PC-3 (cell line): ENCODE results near the gene ZNF326. TPM values are rescaled to one million over a fixed set of nuclear protein-coding genes. Genes with fewer than 3 reads are reported as not detected.
"Not testable (repeated sequence)": the region's sequence is repeated elsewhere in the genome, so short reads cannot be mapped to it uniquely, and the experiment has no call there.

Experiments used
- ATAC-seq: fragments of 200-7000 bp; cut with Tn5 transposase; 2 replicates; pipeline ENCODE4 v1.9.1; 2020; ENCODE audit warnings: mild to moderate bottlenecking, moderate library complexity
- BruUV-seq: library from RNA; stranded (reverse); fragments of 400-500 nt; replicated peaks from 2 replicates; lab custom pipeline; 2021; lab: Mats Ljungman, UMichigan
- CTCF ChIA-PET: fragments of 300-600 bp; sonication (Branson Sonifier 250); formaldehyde crosslinking; loops from one replicate; lab custom pipeline; 2022; ENCODE audit warnings: antibody characterized with exemption; lab: Charles Lee
- POLR2A ChIA-PET: fragments of 300-600 bp; sonication (Branson Sonifier 250); formaldehyde crosslinking; loops from one replicate; lab custom pipeline; 2022; ENCODE audit warnings: antibody characterized with exemption; ENCODE audit not compliant: unreplicated experiment; lab: Charles Lee
- DNase-seq: peaks from one replicate; pipeline ENCODE4 v3.0.0-alpha.2; 2015
- H2AFZ ChIP-seq: fragments of 300-600 bp; sonication (generic); 2 replicates; pipeline ENCODE4 v1.6.0; 2016; ENCODE audit warnings: antibody characterized with exemption, low read length
- H3F3A ChIP-seq: fragments of 300-600 bp; sonication (generic); one replicate; pipeline ENCODE4 v1.6.0; 2017; ENCODE audit warnings: antibody characterized with exemption, low read length, control low read depth, mild to moderate bottlenecking; ENCODE audit not compliant: unreplicated experiment
- H3K27ac ChIP-seq: fragments of 300-600 bp; sonication (generic); 2 replicates; pipeline ENCODE4 v1.5.1; 2016; ENCODE audit warnings: mild to moderate bottlenecking, low read length
- H3K27me3 ChIP-seq: fragments of 300-600 bp; sonication (generic); 2 replicates; pipeline ENCODE4 v1.6.1; 2016; ENCODE audit warnings: low read length, mixed read lengths
- H3K36me3 ChIP-seq: fragments of 300-600 bp; sonication (generic); 2 replicates; pipeline ENCODE4 v1.6.1; 2016; ENCODE audit warnings: low read depth, mixed run types, low read length, mixed read lengths
- H3K4me1 ChIP-seq: fragments of 300-600 bp; sonication (generic); 2 replicates; pipeline ENCODE4 v1.5.1; 2016; ENCODE audit warnings: low read length; ENCODE audit not compliant: insufficient read depth
- H3K4me2 ChIP-seq: fragments of 300-600 bp; sonication (generic); 2 replicates; pipeline ENCODE4 v1.6.0; 2016; ENCODE audit warnings: low read length
- H3K4me3 ChIP-seq: fragments of 300-600 bp; sonication (generic); 2 replicates; pipeline ENCODE4 v1.5.1; 2016; ENCODE audit warnings: mild to moderate bottlenecking, low read length, mixed read lengths
- H3K79me2 ChIP-seq: fragments of 300-600 bp; sonication (generic); 2 replicates; pipeline ENCODE4 v1.6.1; 2017; ENCODE audit warnings: low read length, mixed read lengths
- H3K9ac ChIP-seq: fragments of 300-600 bp; sonication (generic); 2 replicates; pipeline ENCODE4 v1.6.0; 2016; ENCODE audit warnings: mild to moderate bottlenecking, low read length
- H3K9me2 ChIP-seq: fragments of 300-600 bp; sonication (generic); replicated peaks from 2 replicates; pipeline ENCODE4 v1.6.1; 2016; ENCODE audit warnings: mixed run types, low read length, mixed read lengths
- H3K9me3 ChIP-seq: fragments of 300-600 bp; sonication (generic); 2 replicates; pipeline ENCODE4 v1.6.1; 2016; ENCODE audit warnings: low read length, mixed read lengths
- H4K20me1 ChIP-seq: fragments of 300-600 bp; sonication (generic); 2 replicates; pipeline ENCODE4 v1.6.1; 2016; ENCODE audit warnings: low read length, mixed read lengths
- CTCF ChIP-seq: fragments of 300-600 bp; sonication (generic); conservative IDR thresholded peaks from 2 replicates; pipeline ENCODE4 v1.5.1; 2017; ENCODE audit warnings: antibody characterized with exemption, low read depth, mild to moderate bottlenecking, low read length
- EZH2 ChIP-seq: fragments of 300-600 bp; sonication (generic); IDR thresholded peaks from one replicate; pipeline ENCODE4 v1.6.1; 2017; ENCODE audit warnings: antibody characterized with exemption, mild to moderate bottlenecking, low read length; ENCODE audit not compliant: unreplicated experiment
- EZH2phosphoT487 ChIP-seq: fragments of 300-600 bp; sonication (generic); IDR thresholded peaks from 2 replicates; pipeline ENCODE4 v1.6.1; 2018; ENCODE audit warnings: mild to moderate bottlenecking, antibody characterized with exemption, low read length, borderline replicate concordance
- intact Hi-C: fragments of 100-400 bp; cut with micrococcal nuclease; formaldehyde crosslinking; loops from 2 replicates; pipeline ENCODE4 v1.9.0; 2023
- total RNA-seq: library from RNA; depleted of rRNA; stranded (reverse); fragments of >200 nt; gene quantifications from 2 replicates; pipeline ENCODE4 v1.2.3, GENCODE V29; 2014

ZNF326 gene
- total RNA-seq, 1 experiment from 2014 or later: 7.2 TPM

GRCh38 chr1:90045853-90046563 lies 51.1 kb downstream of the ZNF326 start:
- no peaks in the 10 kb centered on the region for H3K9me2 ChIP-seq
- H3K4me1 ChIP-seq: no peaks in the 10 kb centered on the region
- H3K27me3 ChIP-seq: peaks cover 18% of the 10 kb centered on the region
- H3K4me3 ChIP-seq: no peak overlapping the region
- H2AFZ ChIP-seq: no peak overlapping the region
- H3K9ac ChIP-seq: no peak overlapping the region
- BruUV-seq: no TSS peak
- no peak overlapping the region for H3K27ac ChIP-seq
- TF ChIP-seq EZH2phosphoT487: no peak
- TF ChIP-seq CTCF: peak; percentile 73
- TF ChIP-seq EZH2: no peak
- ATAC-seq: peak; percentile 77
- ChIA-PET POLR2A (no interaction called here), CTCF (no interaction called here)
- H3K9me3 ChIP-seq: no peaks in the 10 kb centered on the region
- H3F3A ChIP-seq: no peaks in the 10 kb centered on the region
- no peaks in the 10 kb centered on the region for H3K36me3 ChIP-seq
- H3K4me2 ChIP-seq: no peak overlapping the region
- peak; percentile 50 for DNase-seq
- intact Hi-C loops: loop anchor here (2.0 to 5.0 kb wide), 2 partner anchors 1233 to 1356 kb away; partner anchors contain the start of gene HFM1
- no peaks in the 10 kb centered on the region for H3K79me2 ChIP-seq
- no peaks in the 10 kb centered on the region for H4K20me1 ChIP-seq

GRCh38 chr1:90046635-90047034 lies 51.7 kb downstream of the ZNF326 start:
- intact Hi-C loops: loop anchor here (2.0 to 5.0 kb wide), 2 partner anchors 1232 to 1356 kb away; partner anchors contain the start of gene HFM1
- no peaks in the 10 kb centered on the region for H3K79me2 ChIP-seq
- ChIA-PET CTCF (no interaction called here), POLR2A (no interaction called here)
- no peaks in the 10 kb centered on the region for H4K20me1 ChIP-seq
- H3K9me3 ChIP-seq: no peaks in the 10 kb centered on the region
- H3K27me3 ChIP-seq: peaks cover 24% of the 10 kb centered on the region
- H3K4me2 ChIP-seq: no peak overlapping the region
- H3K9ac ChIP-seq: no peak overlapping the region
- H3K4me3 ChIP-seq: no peak overlapping the region
- H3F3A ChIP-seq: no peaks in the 10 kb centered on the region
- no peaks in the 10 kb centered on the region for H3K36me3 ChIP-seq
- ATAC-seq: no peak
- TF ChIP-seq CTCF (no peak), EZH2 (no peak), EZH2phosphoT487 (no peak)
- H3K4me1 ChIP-seq: no peaks in the 10 kb centered on the region
- H2AFZ ChIP-seq: no peak overlapping the region
- no peak overlapping the region for H3K27ac ChIP-seq
- DNase-seq: no peak
- H3K9me2 ChIP-seq: no peaks in the 10 kb centered on the region
- no TSS peak for BruUV-seq

- ChIA-PET CTCF (no interaction called here), POLR2A (no interaction called here)
- no peaks in the 10 kb centered on the region for H3F3A ChIP-seq
- no peaks in the 10 kb centered on the region for H3K79me2 ChIP-seq
- H3K4me2 ChIP-seq: no peak overlapping the region
- no peak for TF ChIP-seq EZH2phosphoT487
- no peak overlapping the region for H2AFZ ChIP-seq
- H3K27me3 ChIP-seq: peaks cover 38% of the 10 kb centered on the region
- no TSS peak for BruUV-seq
- H3K9ac ChIP-seq: no peak overlapping the region
- no peaks in the 10 kb centered on the region for H3K9me2 ChIP-seq
- no peaks in the 10 kb centered on the region for H3K9me3 ChIP-seq
- ATAC-seq: no peak
- H3K36me3 ChIP-seq: no peaks in the 10 kb centered on the region
- intact Hi-C loops: loop anchor here (5.0 kb wide), 1 partner anchor 1354 kb away; the partner anchor contains the start of gene HFM1
- H4K20me1 ChIP-seq: no peaks in the 10 kb centered on the region
- no peak overlapping the region for H3K27ac ChIP-seq
- no peak overlapping the region for H3K4me3 ChIP-seq
- no peak for DNase-seq
- no peaks in the 10 kb centered on the region for H3K4me1 ChIP-seq
Observed at GRCh38 chr1:90048043-90048442, 53.1 kb downstream of the ZNF326 start.

GRCh38 chr1:90062700-90063643 lies 68.1 kb downstream of the ZNF326 start:
- BruUV-seq, H3K4me2 ChIP-seq, H3K9me3 ChIP-seq, DNase-seq, intact Hi-C loops, H2AFZ ChIP-seq, ATAC-seq, H4K20me1 ChIP-seq, H3K27ac ChIP-seq, H3K9me2 ChIP-seq, CTCF ChIA-PET, H3K4me1 ChIP-seq, H3K36me3 ChIP-seq, H3K79me2 ChIP-seq, H3K4me3 ChIP-seq, H3K9ac ChIP-seq, POLR2A ChIA-PET, H3F3A ChIP-seq: not testable (repeated sequence)
- H3K27me3 ChIP-seq: peaks cover 39% of the 10 kb centered on the region
